ENCODE results near the gene KHSRP.

Gene KHSRP

GRCh38 chr19:6392221-6393073 lies 32.2 kb downstream of the KHSRP start:
- DNase-seq = peak in 1 of 2 donors; percentile 27

- no peak for DNase-seq
Observed at GRCh38 chr19:6387372-6387771, 37.2 kb downstream of the KHSRP start.

- DNase-seq = no peak
Observed at GRCh38 chr19:6384381-6384780, 40.2 kb downstream of the KHSRP start.

GRCh38 chr19:6383188-6383587 lies 41.4 kb downstream of the KHSRP start:
- DNase-seq = no peak

DNA sequence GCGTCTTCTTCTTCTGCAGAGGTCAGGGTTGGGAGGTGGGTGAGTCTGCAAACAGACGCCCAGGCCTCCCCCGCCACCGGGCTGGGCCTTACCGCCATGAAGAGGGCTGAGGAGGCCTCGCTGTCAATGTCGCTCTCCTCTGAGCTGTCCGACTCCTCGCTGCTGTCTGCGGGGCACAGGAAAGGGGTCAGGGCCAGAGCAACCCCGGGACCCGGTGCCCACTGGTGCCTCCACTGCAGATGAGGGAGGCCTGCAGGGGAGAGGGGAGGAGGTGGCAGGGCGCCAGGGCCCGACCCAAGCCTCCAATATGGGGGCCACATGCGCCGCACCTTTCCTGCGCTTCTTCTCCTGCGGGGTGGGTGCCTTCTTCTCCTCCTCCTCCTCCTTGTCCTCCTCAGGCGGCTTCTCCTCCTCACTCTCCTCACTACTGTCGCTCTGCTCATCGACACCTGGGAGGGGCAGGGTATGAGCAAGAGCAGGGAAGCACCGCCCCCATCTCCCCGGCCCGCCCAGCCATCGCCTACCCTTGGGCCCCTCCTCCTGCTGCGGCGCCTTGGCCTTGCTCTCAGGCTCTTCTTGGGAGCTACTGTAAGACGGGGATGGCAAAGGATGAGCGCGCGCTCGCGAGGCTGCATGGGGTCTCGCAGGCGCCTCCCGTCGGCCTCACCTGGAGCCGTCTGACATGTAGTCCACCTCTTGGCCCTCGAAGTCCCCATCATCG lies 43.4 kb downstream of the KHSRP start:
- DNase-seq = no peak

DNA sequence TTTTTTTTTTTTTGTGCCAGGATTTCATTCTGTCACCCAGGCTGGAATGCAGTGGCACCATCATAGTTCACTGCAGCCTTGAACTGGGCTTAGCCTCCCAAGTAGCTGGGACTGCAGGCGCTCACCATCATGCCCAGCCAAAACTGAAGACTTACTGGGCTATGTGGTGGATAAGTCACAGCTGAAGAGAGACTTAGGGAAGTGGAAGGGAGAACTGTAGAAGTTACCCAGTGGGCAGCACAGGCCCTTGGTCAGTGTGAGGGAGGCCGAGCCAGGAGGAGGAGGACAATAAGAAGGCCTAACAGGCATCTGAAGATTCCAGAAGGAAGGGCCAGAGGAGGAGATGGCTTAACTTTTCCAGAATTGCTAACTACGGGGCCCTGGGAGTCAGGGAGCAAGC lies 44.9 kb downstream of the KHSRP start:
- DNase-seq = no peak

GRCh38 chr19:6378486-6378885 lies 46.1 kb downstream of the KHSRP start:
- no peak for DNase-seq

DNA sequence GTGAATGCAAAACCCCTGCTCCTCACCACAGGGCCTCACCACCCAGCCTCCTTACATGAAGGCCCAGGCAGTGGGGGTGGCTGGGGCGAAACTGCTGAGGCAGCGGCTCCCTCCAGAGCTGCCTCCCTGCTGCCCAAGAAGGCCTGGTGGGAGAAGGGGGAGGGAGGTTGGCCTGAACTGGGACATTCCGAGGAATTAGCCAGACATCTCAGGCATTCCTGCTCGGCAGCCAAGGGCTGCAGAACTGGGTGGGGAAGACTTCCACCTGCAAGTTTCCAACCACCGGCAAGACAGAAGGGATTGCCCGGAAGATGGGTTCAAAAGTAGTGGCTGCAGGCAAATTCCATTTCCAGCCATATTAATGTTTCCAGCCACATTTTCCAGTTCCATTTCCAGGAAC lies 46.6 kb downstream of the KHSRP start:
- no peak for DNase-seq

DNA sequence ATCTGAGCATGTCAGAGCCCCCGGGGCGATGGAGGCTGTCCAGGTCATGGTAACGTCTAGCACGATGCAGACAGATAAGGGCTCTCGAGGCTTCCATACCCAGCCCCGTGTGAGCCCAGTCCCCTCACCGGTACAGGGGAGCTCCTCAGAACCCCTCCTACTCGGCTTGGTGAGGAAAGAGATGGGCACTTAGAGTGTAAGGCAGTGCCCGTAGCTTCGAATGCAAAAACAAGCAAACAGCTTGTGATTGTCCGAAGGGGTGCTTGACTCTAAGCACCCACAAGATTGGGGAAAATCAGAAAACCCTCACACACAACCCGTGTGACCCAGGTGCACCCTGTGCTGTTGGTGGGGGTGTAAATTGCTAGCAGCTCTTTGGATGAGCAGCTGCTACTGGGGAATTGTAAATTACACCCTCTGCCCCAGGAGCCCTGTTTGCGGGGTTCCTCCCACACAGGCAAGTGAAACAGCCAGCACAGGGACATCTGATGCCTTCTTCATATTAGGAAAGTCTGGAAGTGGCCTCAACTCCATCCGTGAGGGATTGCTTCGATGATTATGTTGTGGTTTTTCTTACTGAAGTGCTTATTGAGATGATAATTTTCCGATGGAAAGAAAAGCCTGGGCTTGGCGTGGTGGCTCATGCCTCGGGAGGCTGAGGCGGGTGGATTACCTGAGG lies 48.0 kb downstream of the KHSRP start:
- DNase-seq = no peak

- no peak for DNase-seq
Observed at GRCh38 chr19:6375411-6376010, 49.1 kb downstream of the KHSRP start, which contains the start of gene PSPN. Gene PSPN, minus strand, starts transcription at chr19:6375933. Its CDS starts 84 bp downstream, at chr19:6375849.

DNA sequence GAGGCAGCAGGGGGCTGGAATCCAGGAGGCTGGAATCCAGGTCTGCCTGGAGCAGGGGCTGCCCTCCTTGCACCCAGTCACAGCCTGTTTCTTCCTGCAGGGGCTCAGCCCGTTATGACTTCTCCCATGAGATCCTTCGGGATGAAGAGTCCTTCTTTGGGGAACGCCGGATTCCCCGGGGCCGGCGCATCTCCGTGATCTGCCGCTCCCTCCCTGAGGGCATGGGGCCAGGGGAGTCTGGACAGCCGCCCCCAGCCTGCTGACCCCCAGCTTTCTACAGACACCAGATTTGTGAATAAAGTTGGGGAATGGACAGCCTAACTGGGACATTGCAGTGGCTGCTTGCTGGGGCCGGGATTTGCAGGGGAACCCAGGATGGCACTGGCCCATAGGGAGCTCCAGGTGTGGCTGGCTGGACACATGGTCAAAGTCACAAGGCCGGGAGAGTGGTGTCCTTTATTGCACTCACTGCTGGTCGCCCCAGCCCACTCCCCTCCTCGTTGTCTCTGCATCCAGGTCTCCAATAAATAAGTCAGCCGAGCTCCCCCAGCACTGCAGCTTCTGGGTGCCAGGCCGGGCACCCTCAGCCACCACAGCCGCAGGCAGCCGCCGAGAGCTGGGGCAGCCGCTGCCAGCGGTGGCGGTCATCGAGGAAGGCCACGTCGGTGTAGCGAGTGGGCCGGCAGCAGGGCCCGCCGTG lies 49.8 kb downstream of the KHSRP start:
- no peak for DNase-seq

- DNase-seq = no peak
Observed at GRCh38 chr19:6374161-6374709, 50.4 kb downstream of the KHSRP start.

GRCh38 chr19:6373813-6374108 lies 50.9 kb downstream of the KHSRP start:
- DNase-seq = no peak

GRCh38 chr19:6373096-6373812 lies 51.4 kb downstream of the KHSRP start:
- DNase-seq = peak; percentile 98

DNA sequence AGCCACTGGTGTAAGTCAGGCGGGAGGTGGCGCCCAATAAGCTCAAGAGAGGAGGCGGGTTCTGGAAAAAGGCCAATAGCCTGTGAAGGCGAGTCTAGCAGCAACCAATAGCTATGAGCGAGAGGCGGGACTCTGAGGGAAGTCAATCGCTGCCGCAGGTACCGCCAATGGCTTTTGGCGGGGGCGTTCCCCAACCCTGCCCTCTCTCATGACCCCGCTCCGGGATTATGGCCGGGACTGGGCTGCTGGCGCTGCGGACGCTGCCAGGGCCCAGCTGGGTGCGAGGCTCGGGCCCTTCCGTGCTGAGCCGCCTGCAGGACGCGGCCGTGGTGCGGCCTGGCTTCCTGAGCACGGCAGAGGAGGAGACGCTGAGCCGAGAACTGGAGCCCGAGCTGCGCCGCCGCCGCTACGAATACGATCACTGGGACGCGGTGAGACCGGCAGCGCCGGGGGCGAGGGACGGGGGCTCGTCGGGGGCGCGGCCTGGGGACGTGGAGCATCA lies 52.0 kb downstream of the KHSRP start, which contains the start of gene ALKBH7:
TSS of gene ALKBH7 (plus strand) at position 201 of the 502 bp plus-strand sequence. CDS start at position 228, 27 bp downstream.
- DNase-seq = peak; percentile 99

- no peak for DNase-seq
Observed at GRCh38 chr19:6364353-6364752, 60.3 kb downstream of the KHSRP start.

All from CD4-positive, alpha-beta T cell treated with Interferon alpha-2 for 1 hour (primary cell).